NB4 (cell line): ENCODE data around the gene PALMD.

Source experiments
- DNase-seq: peaks from one replicate; pipeline ENCODE4 v3.0.0; 2010; ENCODE audit warnings: low read depth
- H3K4me3 ChIP-seq: one replicate; pipeline ENCODE4 v1.5.1; 2011; ENCODE audit warnings: mild to moderate bottlenecking, low read depth, low read length, moderate library complexity
- CTCF ChIP-seq: IDR thresholded peaks from one replicate; pipeline ENCODE4 v1.5.1; 2012; ENCODE audit warnings: low read depth, low read length
- MAX ChIP-seq: IDR thresholded peaks from 2 replicates; pipeline ENCODE4 v1.6.1; 2011; ENCODE audit warnings: low read depth, low read length
- MYC ChIP-seq: IDR thresholded peaks from 2 replicates; pipeline ENCODE4 v1.6.1; 2011; ENCODE audit warnings: low read depth, low read length
- POLR2A ChIP-seq: IDR thresholded peaks from 2 replicates; pipeline ENCODE4 v1.6.1; 2011; ENCODE audit warnings: mild to moderate bottlenecking; ENCODE audit not compliant: insufficient read length; ENCODE audit errors: extremely low read depth

The PALMD gene

GRCh38 chr1:99646868-99647267 is 955 bp downstream of the PALMD start:
- DNase-seq = no peak
- TF ChIP-seq MYC (no peak), MAX (no peak), CTCF (no peak), POLR2A (no peak)
- H3K4me3 ChIP-seq = no peak overlapping the region

GRCh38 chr1:99647490-99647889 is 1.6 kb downstream of the PALMD start:
- no peak for TF ChIP-seq CTCF
- no peak for TF ChIP-seq POLR2A
- TF ChIP-seq MAX = no peak
- TF ChIP-seq MYC = no peak
- DNase-seq = no peak
- no peak overlapping the region for H3K4me3 ChIP-seq

- TF ChIP-seq MYC (no peak), MAX (no peak), CTCF (no peak), POLR2A (no peak)
- H3K4me3 ChIP-seq = no peak overlapping the region
- DNase-seq = no peak
These were observed 2.2 kb downstream of the PALMD start for GRCh38 chr1:99648107-99648506.

- TF ChIP-seq POLR2A (no peak), CTCF (no peak), MYC (no peak), MAX (no peak)
- H3K4me3 ChIP-seq = no peak overlapping the region
- DNase-seq = no peak
These were observed 4.1 kb downstream of the PALMD start for GRCh38 chr1:99650030-99650429.

- no peak for DNase-seq
- no peak overlapping the region for H3K4me3 ChIP-seq
- TF ChIP-seq POLR2A (no peak), MAX (no peak), MYC (no peak), CTCF (no peak)
These were observed 5.0 kb downstream of the PALMD start for GRCh38 chr1:99650773-99651437.

GRCh38 chr1:99652881-99653281 is 7.0 kb downstream of the PALMD start:
- no peak for TF ChIP-seq MYC
- TF ChIP-seq POLR2A = no peak
- TF ChIP-seq MAX = no peak
- no peak for TF ChIP-seq CTCF
- DNase-seq = no peak
- H3K4me3 ChIP-seq = no peak overlapping the region
